Inflammatory macrophage (primary cell): ENCODE measurements around the gene CSNK1G1.
A peak's percentile ranks its signal among the peaks of the same experiment; 100 is the strongest.
"Not testable (repeated sequence)": the region's sequence is repeated elsewhere in the genome, so short reads cannot be mapped to it uniquely, and the experiment has no call there.

Source experiments
- DNase-seq, 2 donors: peaks; one replicate each; pipeline ENCODE4 v3.0.0-alpha.2; 2020 to 2022

The CSNK1G1 gene

GRCh38 chr15:64236156-64236894, 119.6 kb downstream of the CSNK1G1 start:
- DNase-seq = no peak

DNA sequence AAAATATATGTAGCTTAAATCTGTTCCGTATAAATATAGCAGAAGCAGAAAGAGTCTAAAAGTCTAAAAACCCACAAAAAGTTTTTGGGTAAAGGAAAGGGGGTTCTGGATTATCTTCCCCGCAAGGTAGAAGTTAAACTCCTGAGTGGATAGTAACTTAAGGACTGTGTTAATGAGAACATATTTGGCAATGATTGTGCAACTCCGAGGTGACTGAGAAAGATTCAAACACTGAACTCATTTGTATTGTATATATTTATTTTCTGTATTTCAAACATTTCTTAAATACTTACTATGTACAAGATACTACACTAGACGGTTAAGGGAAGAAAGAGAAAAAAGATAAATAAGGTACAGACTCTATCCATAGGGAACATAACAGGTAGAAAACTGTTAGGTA, 120.4 kb downstream of the CSNK1G1 start:
- DNase-seq = no peak

DNA sequence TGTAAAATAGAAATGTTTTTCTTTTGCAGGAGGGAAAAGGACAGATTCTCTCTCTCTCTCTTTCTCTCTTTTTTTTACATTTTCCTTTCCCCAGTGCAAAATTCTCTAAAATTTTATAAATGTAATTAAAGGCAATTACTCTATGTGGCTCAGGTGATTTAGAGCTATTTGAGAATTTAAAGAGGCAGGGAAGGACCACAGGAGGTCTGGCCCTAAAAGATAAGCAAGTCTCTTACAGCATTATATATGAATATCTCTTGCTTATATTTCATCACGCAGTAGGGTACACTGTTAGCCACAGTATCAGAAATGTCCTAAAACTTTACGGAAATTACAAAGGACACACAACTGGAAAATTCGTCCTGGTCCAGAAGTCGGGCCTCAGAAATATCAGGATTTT, 122.7 kb downstream of the CSNK1G1 start:
- no peak for DNase-seq

DNA sequence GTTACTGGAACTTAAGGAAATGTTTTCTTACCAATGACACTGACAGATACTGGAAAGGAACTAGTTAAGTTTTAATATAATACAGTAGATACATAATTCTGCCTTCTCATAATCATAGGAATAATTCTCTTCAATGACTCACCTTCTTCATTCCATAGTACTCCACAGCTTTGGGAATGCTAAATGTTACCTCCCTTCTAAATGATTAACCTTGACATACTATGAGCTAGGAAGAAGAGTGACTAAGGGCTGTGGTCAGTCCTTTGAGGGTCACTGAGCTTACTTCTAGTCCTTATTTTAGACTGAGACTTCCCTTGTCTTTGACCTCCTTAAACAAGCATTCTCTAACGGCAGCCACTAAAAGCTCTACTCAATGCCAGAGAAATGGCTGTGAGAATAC, 123.6 kb downstream of the CSNK1G1 start:
- no peak for DNase-seq

DNA sequence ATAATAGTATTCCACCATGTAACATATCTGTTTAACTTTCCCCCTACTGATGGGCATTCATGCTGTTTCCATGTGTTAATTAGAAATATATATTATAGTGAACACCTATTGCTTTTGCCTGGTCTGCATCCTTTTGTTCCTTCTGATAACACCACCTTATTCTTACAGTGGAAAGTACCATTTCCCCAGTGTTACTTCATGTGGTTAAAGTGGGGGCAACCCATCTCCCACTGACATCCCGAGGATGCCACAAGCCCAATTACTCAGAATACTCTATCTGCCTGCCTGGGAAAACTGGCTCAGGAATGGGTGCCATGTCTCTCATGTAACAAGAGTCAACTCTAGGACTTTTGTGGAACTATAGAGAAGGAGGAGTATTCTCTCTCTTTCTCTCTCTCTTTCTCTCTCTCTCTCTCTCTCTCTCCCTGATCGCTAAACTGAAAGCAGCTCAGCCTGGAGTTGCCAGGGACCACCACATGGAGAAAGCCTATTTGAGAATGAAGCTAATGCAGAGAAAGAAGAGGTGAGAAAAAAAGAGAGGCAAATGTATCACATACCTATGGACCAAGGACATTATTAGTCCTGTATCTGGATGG, 126.7 kb downstream of the CSNK1G1 start:
- DNase-seq = no peak

GRCh38 chr15:64225804-64226203, 130.2 kb downstream of the CSNK1G1 start:
- no peak for DNase-seq

DNA sequence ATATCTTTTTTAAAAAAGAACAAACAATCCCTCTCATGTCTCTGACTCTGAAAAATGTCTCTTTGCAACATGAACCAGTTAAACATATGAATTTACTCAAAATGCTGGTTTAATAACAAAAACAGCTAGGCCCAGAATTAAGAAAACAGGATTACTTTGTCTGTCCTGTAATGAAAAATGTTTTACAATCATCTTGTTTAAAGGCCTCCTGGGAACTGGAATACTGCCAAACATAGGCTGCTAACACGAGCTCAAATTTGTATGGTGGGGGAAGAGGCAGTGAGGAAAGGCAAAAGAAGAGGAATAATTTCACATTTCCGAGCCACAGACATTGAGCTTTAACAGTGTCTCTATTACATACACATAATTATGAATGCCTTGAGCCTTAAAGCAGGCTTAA, 131.5 kb downstream of the CSNK1G1 start:
- DNase-seq = no peak

DNA sequence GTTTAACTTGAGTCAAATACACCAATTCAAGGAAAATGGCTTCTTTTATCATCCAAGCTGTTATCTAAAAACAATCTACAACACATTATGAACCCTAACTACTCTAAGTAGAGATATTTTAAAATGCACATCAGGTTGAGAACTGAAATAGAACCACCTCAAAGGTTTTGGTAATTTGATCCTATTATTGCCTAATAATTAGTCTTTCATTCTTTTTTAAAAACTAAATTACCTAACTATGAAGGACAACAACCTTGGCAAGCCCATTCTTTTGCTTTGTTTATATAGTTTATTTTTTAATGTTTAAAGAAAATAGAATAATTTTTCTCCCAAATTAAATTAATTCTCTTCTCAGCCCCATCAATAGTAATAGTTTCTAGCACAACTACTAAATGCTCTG, 132.1 kb downstream of the CSNK1G1 start:
- DNase-seq = no peak

DNA sequence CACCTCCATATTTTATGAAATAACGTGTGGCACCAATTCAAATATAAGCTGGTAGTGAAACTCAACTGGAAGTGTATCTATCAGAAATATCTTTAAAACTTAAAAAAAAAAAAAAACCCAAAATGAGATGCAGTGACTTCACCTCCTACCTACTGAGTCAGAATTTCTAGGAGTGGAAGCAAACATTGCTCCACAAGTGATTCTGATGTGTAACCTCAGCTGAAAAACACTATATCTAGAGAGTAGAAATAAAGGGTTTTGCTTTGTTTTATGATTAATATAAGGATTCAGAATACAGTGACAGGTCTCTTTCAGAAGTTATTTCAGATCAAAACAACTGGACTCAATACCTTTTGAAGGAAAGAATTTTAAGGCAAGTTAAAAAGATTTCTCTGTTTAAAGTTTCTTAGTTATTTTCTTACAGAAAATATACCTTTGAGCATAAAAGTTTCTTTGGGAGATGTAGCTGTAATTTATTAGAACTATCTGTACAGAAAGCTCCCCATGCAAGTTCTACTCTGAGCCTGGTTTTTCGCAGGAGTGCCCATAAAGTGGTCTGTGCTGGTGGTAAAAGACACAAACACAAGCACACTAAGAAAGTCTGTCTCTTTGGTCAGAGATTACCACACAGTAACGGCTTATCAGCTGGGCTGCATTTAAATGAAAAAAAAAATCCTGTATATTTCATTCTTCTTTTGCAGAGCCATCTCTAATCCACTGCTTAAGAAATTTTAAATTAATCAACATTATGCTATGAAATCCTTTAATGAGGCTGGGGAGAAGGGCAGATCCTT, 133.2 kb downstream of the CSNK1G1 start:
- no peak for DNase-seq

DNA sequence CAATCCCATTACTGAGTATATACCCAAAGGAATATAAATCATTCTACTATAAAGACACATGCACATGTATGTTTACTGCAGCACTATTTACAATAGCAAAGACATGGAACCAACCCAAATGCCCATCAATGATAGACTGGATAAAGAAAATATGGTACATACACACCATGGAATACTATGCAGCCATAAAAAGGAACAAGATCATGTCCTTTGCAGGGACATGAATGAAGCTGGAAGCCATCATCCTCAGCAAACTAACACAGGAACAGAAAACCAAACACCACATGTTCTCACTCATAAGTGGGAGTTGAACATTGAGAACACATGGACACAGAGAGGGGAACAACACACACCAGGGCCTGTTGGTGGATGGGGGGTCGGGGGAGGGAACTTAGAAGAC, 134.1 kb downstream of the CSNK1G1 start:
- not testable (repeated sequence) for DNase-seq

DNA sequence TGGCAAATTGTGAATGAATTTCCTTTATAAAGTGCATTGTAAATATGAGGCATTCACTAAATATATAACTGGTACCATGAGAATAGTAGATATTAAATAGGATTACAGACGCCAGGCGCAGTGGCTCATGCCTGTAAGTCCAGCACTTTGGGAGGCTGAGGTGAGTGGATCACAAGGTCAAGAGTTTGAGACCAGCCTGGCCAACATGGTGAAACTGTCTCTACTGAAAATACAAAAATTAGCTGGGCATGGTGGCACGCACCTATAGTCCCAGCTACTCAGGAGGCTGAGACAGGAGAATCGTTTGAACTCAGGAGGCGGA, 138.6 kb downstream of the CSNK1G1 start:
- DNase-seq = not testable (repeated sequence)

GRCh38 chr15:64216730-64217428, 139.1 kb downstream of the CSNK1G1 start:
- no peak for DNase-seq

DNA sequence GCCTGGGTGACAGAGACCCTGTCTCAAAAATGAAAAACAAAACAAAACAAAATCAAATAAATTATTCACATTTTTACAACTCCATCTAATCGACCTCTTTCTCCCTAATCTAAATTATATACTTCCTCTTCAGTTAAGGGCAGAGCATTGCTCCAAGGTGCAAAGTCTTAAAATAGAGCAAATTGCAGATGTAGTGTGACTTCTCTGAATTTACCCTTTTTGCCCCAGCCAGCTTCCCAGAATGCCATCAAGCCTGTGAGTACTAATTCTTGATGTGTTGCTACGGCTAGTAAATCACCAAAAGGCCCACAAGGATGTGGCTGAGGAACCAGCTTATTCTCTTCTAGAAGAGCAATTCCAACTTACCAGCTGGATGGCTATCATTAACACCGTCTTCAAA, 139.8 kb downstream of the CSNK1G1 start:
- DNase-seq = no peak

DNA sequence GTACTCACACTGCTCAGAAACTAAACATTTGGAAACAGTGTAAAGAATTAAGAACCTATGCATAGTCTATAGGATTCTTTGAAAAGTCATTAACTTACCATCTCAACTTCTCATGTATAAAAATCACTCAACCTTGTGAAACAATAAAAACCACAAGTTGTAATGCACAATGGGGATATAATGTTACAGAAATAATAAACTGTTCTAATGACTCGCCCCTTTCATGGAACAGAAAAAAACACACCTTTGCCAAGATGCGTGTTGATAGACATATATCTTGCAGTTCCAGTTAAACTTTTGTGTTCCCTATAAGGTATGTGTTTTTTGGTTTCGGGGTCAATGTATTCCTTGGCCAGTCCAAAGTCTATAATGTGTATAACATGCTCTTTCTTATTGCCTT, 142.3 kb downstream of the CSNK1G1 start:
- no peak for DNase-seq

GRCh38 chr15:64211696-64212095, 144.3 kb downstream of the CSNK1G1 start:
- DNase-seq = no peak

DNA sequence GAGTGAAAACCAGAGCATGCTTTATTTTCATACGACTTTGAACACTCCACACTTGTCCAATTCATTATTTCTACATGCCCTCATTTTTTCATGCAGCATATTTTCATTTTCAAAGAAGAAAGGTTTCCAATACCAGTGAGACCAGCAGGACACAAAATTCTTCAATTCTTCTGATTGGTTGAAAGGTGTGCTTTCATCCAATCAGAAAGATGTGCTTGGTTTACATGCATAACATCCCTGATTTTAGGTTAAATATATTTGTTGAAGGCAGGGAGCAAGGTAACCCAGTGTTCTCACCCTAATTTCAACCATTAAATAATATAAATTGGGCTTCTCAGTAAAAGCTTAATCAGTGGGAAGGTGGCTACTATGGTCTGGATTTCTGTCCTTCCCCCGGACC, 145.6 kb downstream of the CSNK1G1 start:
- DNase-seq = no peak

- peak; percentile 30 to 57 for DNase-seq
These were observed 146.2 kb downstream of the CSNK1G1 start for GRCh38 chr15:64209680-64210334.

- DNase-seq = no peak
These were observed 150.8 kb downstream of the CSNK1G1 start for GRCh38 chr15:64205202-64205601.

- no peak for DNase-seq
These were observed 158.5 kb downstream of the CSNK1G1 start for GRCh38 chr15:64197425-64197824.

GRCh38 chr15:64193971-64194370, 162.0 kb downstream of the CSNK1G1 start:
- DNase-seq = no peak

- DNase-seq = no peak
These were observed 163.8 kb downstream of the CSNK1G1 start for GRCh38 chr15:64191971-64192830.
